Activated naive CD8-positive, alpha-beta T cell treated with anti-CD3 and anti-CD28 coated beads, Interleukin-2, amount 50 U/mL, for 24 hours (primary cell): Measurements from ENCODE around the gene NME8.
"Not testable (repeated sequence)": the region's sequence is repeated elsewhere in the genome, so short reads cannot be mapped to it uniquely, and the experiment has no call there.

ENCODE experiments used
- ATAC-seq: fragments of 150-1000 bp; cut with Tn5 transposase; one replicate; pipeline ENCODE4 v1.10.0; 2021
- DNase-seq: peaks from one replicate; pipeline ENCODE4 v3.0.0; 2021
- H3K27ac Mint-ChIP-seq: one replicate; pipeline ENCODE4 v1.8.0; 2021; ENCODE audit warnings: mild to moderate bottlenecking, mixed read lengths
- H3K27me3 Mint-ChIP-seq: one replicate; pipeline ENCODE4 v1.8.0; 2021; ENCODE audit warnings: mixed read lengths
- H3K36me3 Mint-ChIP-seq: one replicate; pipeline ENCODE4 v1.8.0; 2021; ENCODE audit warnings: low read depth, mixed read lengths
- H3K4me1 Mint-ChIP-seq: one replicate; pipeline ENCODE4 v1.8.0; 2021; ENCODE audit warnings: mixed read lengths
- H3K4me3 Mint-ChIP-seq: one replicate; pipeline ENCODE4 v1.8.0; 2021; ENCODE audit warnings: mild to moderate bottlenecking, moderate library complexity, mixed read lengths
- H3K9me3 Mint-ChIP-seq: one replicate; pipeline ENCODE4 v1.8.0; 2021; ENCODE audit warnings: mixed read lengths

NME8 gene

DNA sequence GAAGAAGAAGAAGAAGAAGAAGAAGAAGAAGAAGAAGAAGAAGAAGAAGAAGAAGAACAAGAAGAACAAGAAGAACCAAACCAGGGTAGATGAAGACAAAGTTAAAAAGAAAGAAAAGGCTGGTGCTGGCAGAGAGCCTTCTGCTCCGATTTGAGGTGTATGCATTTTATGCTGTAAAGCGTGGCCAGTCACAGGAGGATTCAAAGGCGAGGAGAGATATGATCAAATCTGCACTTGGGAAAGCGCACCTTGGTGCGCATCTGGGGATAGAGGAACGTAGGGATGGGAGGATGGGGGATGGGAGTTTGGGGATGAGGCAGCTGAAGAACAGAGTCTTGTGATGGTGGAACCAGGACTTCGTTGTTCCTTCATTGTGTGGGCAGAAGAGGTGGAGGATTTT, at the start of gene NME8:
NME8 (plus strand) TSS at position 301 of the 400 bp plus-strand sequence. CDS start 1,670 bp downstream, outside the sequence.
- no peaks in the 10 kb centered on the region for H3K4me1 Mint-ChIP-seq
- H3K9me3 Mint-ChIP-seq, result peaks cover 14% of the 10 kb centered on the region
- H3K27ac Mint-ChIP-seq, result no peak within 1 kb of the TSS
- DNase-seq (no peak), ATAC-seq (no peak)
- H3K36me3 Mint-ChIP-seq, result no peaks in the 10 kb centered on the region
- H3K4me3 Mint-ChIP-seq, result no peak within 1 kb of the TSS
- peaks cover 4% of the 10 kb centered on the region for H3K27me3 Mint-ChIP-seq

- Mint-ChIP-seq H3K9me3 (no peaks in the 10 kb centered on the region), H3K4me1 (no peaks in the 10 kb centered on the region), H3K4me3 (no peak overlapping the region)
These were observed 42.2 kb upstream of the NME8 start for GRCh38 chr7:37806152-37806551.

DNA sequence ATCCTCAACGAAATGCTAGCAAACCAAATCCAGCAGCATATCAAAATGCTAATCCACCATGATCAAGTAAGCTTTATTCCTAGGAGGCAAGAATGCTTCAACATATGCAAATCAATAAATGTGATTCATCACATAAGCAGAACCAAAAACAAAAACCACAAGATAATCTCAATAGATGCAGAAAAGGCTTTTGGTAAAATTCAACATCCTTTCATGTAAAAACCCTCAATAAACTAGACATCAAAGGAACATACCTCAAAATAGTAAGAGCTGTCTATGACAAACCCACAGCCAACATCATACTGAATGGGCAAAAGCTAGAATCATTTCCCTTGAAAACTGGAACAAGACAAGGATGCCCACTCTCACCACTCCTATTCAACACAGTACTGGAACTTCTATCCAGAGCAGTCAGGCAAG, 36.2 kb upstream of the NME8 start:
- not testable (repeated sequence) for H3K36me3 Mint-ChIP-seq, H3K27me3 Mint-ChIP-seq, ATAC-seq, DNase-seq, H3K4me3 Mint-ChIP-seq, H3K9me3 Mint-ChIP-seq, H3K4me1 Mint-ChIP-seq, H3K27ac Mint-ChIP-seq

More at GRCh38 chr7:37806152-37806551, 42.2 kb upstream of the NME8 start:
- peaks cover 2% of the 10 kb centered on the region for H3K27me3 Mint-ChIP-seq
- DNase-seq (no peak), ATAC-seq (no peak)
- no peaks in the 10 kb centered on the region for H3K36me3 Mint-ChIP-seq
- H3K27ac Mint-ChIP-seq, result no peak overlapping the region

- Mint-ChIP-seq H3K27me3 (no peaks in the 10 kb centered on the region), H3K36me3 (no peaks in the 10 kb centered on the region), H3K9me3 (no peaks in the 10 kb centered on the region), H3K27ac (no peak overlapping the region), H3K4me3 (no peak overlapping the region), H3K4me1 (peaks cover 3% of the 10 kb centered on the region)
- DNase-seq, result no peak
- ATAC-seq, result no peak
These were observed 32.6 kb upstream of the NME8 start for GRCh38 chr7:37815671-37816371.

- Mint-ChIP-seq H3K27me3 (no peaks in the 10 kb centered on the region), H3K9me3 (no peaks in the 10 kb centered on the region), H3K4me1 (peaks cover 3% of the 10 kb centered on the region), H3K27ac (no peak overlapping the region), H3K36me3 (no peaks in the 10 kb centered on the region), H3K4me3 (no peak overlapping the region)
- DNase-seq (no peak), ATAC-seq (no peak)
These were observed 31.3 kb upstream of the NME8 start for GRCh38 chr7:37816922-37817590.

DNA sequence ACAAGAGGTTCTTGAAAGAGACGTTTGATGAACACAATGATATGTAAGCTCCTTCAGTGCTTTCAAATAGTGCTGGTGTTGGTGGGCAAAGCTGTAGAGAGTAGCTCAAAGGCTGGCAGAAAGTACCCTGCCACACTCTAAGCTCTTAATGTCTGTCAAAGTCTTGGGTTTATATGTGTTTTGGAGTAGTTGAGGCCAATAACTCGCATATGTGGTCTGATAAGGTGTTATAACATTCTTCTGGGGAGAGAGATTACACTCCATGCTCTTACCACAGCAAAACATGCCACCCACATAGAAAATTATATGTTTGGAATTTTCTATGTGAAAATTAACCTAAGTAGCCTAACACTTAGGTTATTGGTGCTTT, 30.8 kb upstream of the NME8 start:
- H3K27me3 Mint-ChIP-seq, result no peaks in the 10 kb centered on the region
- H3K27ac Mint-ChIP-seq, result no peak overlapping the region
- H3K9me3 Mint-ChIP-seq, result no peaks in the 10 kb centered on the region

DNA sequence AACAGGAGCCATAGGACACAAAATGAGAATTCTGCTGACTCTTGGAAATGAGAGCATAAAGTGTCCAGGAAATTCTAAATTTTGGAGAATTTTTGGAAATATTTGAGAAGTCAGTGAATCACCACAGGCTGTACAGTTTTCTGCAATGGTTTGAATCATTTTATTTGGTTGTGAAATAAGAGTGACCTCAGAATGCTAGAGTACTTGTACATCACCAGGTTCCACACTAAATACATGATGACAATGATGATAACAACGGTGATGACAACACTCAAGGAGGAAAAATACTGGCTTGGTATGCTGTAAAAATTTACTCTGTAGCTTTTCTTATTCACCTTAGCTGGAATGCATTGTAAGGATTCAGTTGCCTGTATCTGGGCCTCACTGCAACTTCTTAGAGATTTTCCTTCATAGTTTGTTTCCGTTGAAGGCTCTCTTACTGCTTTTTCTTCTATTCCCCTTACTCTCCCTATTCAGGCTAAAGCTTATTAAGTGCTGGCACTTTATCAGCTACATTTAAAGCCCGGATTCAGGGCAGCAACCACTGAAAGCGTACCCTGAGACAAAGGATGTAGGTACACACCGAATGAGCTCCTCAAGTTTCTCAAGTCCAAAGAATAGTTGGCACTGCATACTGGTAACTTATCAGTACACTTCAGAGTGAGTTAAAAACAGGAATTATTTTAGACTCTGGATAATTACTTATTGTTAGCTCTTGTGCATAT, 30.2 kb upstream of the NME8 start:
- no peaks in the 10 kb centered on the region for H3K9me3 Mint-ChIP-seq
- no peaks in the 10 kb centered on the region for H3K36me3 Mint-ChIP-seq
- peaks cover 3% of the 10 kb centered on the region for H3K4me1 Mint-ChIP-seq
- no peak overlapping the region for H3K4me3 Mint-ChIP-seq
- DNase-seq (no peak), ATAC-seq (no peak)
- H3K27ac Mint-ChIP-seq, result no peak overlapping the region
- H3K27me3 Mint-ChIP-seq, result peaks cover under 1% of the 10 kb centered on the region

More for the DNA sequence above, 30.8 kb upstream of the NME8 start:
- DNase-seq (no peak), ATAC-seq (no peak)
- Mint-ChIP-seq H3K36me3 (no peaks in the 10 kb centered on the region), H3K4me1 (peaks cover 3% of the 10 kb centered on the region), H3K4me3 (no peak overlapping the region)

DNA sequence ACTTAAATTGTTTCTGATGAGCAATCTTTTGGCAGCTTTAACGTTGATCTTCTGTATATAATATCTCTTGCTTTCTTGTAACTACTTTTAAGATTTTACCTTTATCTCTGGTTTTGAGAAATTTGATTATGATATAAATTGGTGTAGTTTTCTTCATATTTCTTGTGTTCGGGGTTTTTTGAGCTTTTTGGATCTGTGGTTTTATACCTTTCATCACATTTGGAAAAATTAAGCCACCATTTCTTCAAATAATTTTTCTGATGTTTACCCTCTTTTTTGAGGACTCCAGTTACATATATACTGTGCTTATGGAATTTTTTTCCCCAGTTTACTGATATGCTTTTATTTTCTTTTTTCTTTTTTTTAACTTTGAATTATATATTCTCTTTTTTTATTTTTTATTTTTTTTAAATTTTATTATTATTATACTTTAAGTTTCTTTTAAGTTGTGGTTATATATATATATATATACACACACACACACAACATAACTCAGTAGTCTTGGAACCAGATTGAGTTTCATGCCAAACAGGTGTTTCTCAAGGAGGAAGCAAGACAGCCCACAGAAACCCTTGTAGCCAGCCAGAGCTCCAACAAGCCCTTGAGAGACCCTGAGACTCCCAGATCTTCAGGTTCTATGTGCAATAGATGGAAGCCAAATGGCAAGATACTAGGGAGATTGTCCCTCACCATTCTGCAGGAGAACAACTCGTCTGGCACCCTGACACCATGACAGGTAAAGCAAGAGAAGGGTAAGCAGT, 27.5 kb upstream of the NME8 start:
- peaks cover 2% of the 10 kb centered on the region for H3K27me3 Mint-ChIP-seq
- ATAC-seq (no peak), DNase-seq (no peak)
- H3K36me3 Mint-ChIP-seq, result no peaks in the 10 kb centered on the region
- peaks cover 12% of the 10 kb centered on the region for H3K4me1 Mint-ChIP-seq
- no peak overlapping the region for H3K4me3 Mint-ChIP-seq
- H3K9me3 Mint-ChIP-seq, result no peaks in the 10 kb centered on the region
- no peak overlapping the region for H3K27ac Mint-ChIP-seq

GRCh38 chr7:37822946-37823345, 25.5 kb upstream of the NME8 start:
- Mint-ChIP-seq H3K27ac (no peak overlapping the region), H3K4me1 (peaks cover 14% of the 10 kb centered on the region), H3K4me3 (no peak overlapping the region), H3K36me3 (no peaks in the 10 kb centered on the region), H3K27me3 (peaks cover 7% of the 10 kb centered on the region), H3K9me3 (no peaks in the 10 kb centered on the region)
- no peak for ATAC-seq
- no peak for DNase-seq

- ATAC-seq, result no peak
- H3K36me3 Mint-ChIP-seq, result no peaks in the 10 kb centered on the region
- H3K9me3 Mint-ChIP-seq, result no peaks in the 10 kb centered on the region
- no peak for DNase-seq
- peaks cover 7% of the 10 kb centered on the region for H3K27me3 Mint-ChIP-seq
- H3K27ac Mint-ChIP-seq, result no peak overlapping the region
- no peak overlapping the region for H3K4me3 Mint-ChIP-seq
- peaks cover 14% of the 10 kb centered on the region for H3K4me1 Mint-ChIP-seq
These were observed 24.8 kb upstream of the NME8 start for GRCh38 chr7:37823557-37823956.

GRCh38 chr7:37825038-37825437, 23.4 kb upstream of the NME8 start:
- ATAC-seq (peak; percentile 77), DNase-seq (no peak)
- H3K27ac Mint-ChIP-seq, result no peak overlapping the region
- peaks cover 13% of the 10 kb centered on the region for H3K27me3 Mint-ChIP-seq
- peaks cover 14% of the 10 kb centered on the region for H3K4me1 Mint-ChIP-seq
- H3K36me3 Mint-ChIP-seq, result no peaks in the 10 kb centered on the region
- no peaks in the 10 kb centered on the region for H3K9me3 Mint-ChIP-seq
- no peak overlapping the region for H3K4me3 Mint-ChIP-seq

- DNase-seq (no peak), ATAC-seq (no peak)
- Mint-ChIP-seq H3K4me1 (peaks cover 14% of the 10 kb centered on the region), H3K4me3 (no peak overlapping the region), H3K27ac (no peak overlapping the region), H3K36me3 (no peaks in the 10 kb centered on the region), H3K9me3 (no peaks in the 10 kb centered on the region), H3K27me3 (peaks cover 19% of the 10 kb centered on the region)
These were observed 21.6 kb upstream of the NME8 start for GRCh38 chr7:37826825-37827224.

DNA sequence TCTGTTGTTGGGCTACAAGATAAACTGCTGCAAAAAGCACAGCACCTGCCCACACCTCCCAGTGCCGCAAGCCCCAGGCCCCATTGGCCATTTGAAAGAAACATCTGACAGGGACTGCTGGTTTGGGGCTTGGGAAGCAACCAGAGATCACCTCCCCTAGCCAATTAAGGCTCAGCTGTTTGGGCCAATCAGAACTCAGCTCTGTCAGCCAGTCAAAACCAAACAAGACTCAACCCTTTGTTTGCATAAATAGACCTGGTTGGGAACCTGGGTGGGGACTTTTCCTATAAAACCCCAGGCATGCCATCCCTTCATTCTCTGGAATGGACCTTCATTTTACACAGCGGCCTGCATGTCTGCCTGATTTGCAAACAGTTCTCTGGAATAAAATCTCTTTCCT, 17.2 kb upstream of the NME8 start:
- ATAC-seq (no peak), DNase-seq (no peak)
- Mint-ChIP-seq H3K9me3 (no peaks in the 10 kb centered on the region), H3K36me3 (no peaks in the 10 kb centered on the region), H3K27ac (no peak overlapping the region), H3K27me3 (peaks cover 23% of the 10 kb centered on the region), H3K4me1 (peaks cover 10% of the 10 kb centered on the region), H3K4me3 (no peak overlapping the region)

DNA sequence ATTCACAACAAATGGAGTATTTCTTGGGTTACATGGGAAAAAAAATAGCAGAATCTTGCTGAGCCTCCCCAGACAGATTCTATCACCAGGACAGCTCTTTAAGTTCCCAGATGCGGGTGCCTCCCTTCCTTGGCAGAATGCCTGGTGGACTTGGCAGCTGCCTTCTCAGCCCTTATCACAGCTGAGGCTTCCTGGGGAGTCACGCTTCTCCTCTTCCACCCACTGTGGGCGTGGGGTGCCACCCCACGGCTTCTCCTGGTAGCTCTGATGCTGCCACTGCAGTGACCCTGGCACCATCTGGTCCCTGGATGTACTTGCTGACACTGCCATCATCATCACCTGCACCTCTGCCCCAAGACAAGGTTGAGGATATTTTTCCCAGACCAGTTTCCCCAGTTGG, 16.2 kb upstream of the NME8 start:
- Mint-ChIP-seq H3K9me3 (no peaks in the 10 kb centered on the region), H3K27me3 (peaks cover 18% of the 10 kb centered on the region), H3K36me3 (no peaks in the 10 kb centered on the region), H3K27ac (no peak overlapping the region), H3K4me1 (peaks cover 4% of the 10 kb centered on the region), H3K4me3 (no peak overlapping the region)
- peak; percentile 15 for DNase-seq
- ATAC-seq, result peak; percentile 46
